GM19240 (cell line): Measurements from ENCODE around the gene AP3B1.

Experiments used
- DNase-seq: peaks from one replicate; pipeline ENCODE4 v3.0.0; 2011; ENCODE audit warnings: low spot score; ENCODE audit not compliant: insufficient read length

The AP3B1 gene, protein sequence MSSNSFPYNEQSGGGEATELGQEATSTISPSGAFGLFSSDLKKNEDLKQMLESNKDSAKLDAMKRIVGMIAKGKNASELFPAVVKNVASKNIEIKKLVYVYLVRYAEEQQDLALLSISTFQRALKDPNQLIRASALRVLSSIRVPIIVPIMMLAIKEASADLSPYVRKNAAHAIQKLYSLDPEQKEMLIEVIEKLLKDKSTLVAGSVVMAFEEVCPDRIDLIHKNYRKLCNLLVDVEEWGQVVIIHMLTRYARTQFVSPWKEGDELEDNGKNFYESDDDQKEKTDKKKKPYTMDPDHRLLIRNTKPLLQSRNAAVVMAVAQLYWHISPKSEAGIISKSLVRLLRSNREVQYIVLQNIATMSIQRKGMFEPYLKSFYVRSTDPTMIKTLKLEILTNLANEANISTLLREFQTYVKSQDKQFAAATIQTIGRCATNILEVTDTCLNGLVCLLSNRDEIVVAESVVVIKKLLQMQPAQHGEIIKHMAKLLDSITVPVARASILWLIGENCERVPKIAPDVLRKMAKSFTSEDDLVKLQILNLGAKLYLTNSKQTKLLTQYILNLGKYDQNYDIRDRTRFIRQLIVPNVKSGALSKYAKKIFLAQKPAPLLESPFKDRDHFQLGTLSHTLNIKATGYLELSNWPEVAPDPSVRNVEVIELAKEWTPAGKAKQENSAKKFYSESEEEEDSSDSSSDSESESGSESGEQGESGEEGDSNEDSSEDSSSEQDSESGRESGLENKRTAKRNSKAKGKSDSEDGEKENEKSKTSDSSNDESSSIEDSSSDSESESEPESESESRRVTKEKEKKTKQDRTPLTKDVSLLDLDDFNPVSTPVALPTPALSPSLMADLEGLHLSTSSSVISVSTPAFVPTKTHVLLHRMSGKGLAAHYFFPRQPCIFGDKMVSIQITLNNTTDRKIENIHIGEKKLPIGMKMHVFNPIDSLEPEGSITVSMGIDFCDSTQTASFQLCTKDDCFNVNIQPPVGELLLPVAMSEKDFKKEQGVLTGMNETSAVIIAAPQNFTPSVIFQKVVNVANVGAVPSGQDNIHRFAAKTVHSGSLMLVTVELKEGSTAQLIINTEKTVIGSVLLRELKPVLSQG

DNA sequence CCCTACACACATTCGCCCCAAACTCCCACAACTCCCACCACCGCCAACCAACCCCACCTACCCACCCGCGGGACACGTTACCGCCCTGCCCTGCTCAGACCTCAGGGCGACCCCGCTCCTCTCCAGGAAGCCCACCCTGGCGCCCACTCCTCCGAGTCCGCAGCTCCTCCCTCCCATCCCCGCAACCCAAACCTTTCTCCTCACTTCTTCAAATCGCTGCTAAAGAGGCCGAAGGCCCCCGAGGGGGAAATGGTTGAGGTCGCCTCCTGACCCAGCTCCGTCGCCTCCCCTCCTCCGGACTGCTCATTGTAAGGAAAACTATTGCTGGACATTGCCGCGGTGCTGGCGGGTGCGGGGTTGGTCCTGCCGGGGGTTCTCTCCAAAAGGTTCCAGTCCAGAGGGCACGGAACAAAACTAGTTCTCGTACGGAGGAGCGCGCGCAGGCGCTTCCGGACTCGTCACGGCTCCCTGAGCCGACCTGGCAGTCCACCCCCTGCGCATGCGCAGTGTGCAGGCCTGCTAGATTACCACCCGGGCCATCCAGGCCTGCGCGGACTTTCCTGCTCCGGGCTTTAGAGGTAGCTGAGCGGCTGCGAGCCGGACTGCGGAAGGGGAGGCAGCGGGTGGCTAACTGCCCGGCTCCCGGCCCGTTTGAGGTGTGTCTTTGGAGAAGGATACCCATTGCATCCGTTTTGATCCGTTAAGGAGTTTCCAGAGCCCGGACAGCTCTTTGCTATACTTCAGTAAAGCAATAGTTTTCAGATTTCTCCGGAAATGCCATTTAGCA lies at the start of gene AP3B1:
Gene AP3B1, minus strand, starts transcription at position 451 of the 787 bp plus-strand sequence. Its CDS starts 119 bp downstream, at position 332.
- DNase-seq: peak; percentile 83

DNA sequence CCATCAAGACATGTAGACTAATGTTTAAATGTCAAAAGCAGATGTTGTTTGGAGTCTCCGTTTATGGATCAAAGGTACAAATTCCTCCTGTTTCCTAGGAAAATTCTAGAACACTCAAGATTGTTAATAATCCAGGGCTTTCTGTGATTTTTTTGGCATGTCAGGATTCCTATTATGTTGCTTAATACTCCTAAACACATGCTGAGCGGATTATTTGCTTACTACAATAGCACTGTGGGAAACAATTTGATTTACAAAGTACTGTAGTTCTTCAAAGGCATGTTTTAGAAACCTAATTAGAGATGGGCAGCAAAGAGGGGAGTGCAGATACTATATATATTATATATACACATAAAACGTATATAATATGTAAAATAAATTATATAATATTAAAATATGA lies 46.9 kb upstream of the AP3B1 start:
- DNase-seq: no peak

DNA sequence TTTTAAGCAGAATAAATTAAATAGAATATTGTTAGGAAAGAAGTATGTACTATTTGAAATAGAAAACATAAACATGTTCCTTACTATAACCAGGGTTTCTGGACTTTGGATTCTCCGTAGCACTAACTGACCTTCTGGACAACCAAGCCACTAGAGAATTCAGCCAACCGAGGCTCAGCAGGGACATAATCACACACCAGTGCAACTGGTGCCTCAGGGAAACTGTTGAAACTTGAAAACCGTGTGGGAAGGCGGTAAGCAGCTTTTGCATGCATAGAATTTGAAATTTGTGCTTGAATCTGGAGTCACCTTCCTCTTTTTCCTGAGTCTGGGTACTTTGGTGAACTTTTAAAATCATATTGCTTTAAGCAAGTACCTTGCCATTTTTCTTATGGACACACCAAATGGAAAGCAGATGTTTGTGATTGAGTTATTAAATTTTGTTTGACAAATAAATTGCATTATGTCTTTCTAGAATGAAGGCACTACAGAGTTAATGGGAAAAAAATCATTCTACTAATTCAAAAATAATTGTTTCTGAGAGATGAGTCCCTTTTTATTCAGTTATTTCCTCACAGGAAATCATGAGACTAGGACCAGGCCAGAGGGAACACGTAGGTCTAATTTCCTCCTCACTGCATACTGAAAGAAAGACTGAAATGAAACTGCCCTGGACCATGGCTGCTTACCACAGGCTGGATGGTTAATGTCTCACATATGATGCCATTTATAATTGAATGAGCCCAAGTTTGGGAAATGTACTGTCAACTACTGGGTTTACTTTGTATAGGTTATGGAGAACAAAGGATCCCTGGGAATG lies 45.3 kb upstream of the AP3B1 start:
- no peak for DNase-seq

DNA sequence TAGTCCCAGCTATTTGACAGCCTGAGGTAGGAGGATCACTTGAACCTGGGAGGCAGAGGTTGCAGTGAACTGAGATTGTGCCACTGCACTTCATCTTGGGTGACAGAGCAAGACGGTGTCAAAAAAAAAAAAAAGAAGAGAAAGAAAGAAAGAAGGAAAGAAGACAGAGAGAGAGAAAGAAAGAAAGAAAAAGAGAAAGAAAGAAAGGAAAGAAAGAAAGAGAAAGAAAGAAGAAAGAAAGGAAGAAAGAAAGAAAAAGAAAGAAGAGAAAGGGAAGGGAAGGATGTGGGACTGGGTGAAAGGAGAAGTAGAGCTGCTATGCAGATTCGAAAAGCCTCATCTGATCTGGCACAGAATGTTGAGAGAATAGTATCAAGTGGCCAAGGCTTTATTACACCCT lies 42.2 kb upstream of the AP3B1 start:
- no peak for DNase-seq

DNA sequence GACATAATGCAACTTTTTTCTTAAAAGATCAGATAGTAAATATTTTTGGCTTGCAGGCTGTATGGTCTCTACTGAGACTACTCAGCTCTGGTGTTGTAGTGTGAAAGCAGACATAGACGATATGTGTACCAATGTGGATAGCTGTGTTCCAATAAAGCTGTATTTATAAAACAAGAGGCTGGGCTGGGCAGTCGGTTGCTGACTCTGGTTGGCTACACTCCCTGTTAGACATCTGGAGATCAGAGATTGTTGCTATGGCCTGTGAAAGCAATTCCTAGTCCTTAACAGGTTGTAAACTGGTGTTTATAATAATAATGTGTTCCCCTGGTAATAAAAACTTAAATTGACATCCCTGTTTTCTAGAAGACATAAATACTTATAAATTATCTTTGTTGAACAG lies 41.5 kb upstream of the AP3B1 start:
- DNase-seq: no peak

DNA sequence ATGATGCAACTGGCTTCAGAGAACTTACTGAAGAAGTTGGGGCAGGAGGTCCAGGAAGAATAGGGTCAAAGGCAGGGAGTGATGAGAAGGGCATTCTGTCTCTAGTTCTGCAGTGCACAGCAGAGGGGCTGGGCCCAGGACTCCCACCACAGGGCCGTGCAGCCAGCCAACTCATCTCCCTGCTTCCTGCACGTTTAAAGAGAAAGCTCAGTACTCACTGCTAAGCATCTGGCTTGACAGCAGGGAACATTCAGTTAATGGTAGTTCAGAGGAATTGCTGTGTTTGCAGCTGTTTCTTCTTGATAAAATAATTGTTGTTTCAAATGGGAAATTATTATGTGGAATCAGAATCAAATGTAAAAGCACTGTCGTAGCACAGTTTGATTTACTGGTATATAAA lies 40.3 kb upstream of the AP3B1 start:
- DNase-seq: no peak

DNA sequence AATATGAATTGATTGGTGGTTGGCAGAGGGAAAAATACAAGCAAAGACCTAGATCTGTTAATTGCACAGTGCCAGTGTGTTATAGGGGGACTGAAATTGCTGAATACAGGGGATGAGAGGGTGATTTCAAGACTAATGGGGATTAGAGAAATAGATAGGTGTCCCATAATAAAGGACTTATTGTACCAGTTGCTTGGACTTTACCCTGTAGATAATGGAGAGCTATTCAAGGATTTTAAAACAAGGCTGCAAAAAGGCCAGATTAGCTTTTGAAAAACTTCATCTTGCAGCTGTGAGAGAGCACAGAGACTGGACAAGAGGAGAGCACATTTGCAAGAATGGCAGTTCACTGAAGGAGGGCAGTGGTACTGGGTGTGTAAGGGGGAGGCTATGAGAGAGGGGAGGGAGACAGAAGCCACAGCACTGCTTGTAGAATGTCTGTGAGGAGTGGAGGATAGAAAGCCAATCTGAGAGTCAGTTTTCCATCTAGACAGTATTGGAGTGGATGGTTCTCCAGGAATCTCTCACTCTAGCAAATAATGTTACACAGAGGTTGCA lies 37.1 kb upstream of the AP3B1 start:
- DNase-seq: no peak

DNA sequence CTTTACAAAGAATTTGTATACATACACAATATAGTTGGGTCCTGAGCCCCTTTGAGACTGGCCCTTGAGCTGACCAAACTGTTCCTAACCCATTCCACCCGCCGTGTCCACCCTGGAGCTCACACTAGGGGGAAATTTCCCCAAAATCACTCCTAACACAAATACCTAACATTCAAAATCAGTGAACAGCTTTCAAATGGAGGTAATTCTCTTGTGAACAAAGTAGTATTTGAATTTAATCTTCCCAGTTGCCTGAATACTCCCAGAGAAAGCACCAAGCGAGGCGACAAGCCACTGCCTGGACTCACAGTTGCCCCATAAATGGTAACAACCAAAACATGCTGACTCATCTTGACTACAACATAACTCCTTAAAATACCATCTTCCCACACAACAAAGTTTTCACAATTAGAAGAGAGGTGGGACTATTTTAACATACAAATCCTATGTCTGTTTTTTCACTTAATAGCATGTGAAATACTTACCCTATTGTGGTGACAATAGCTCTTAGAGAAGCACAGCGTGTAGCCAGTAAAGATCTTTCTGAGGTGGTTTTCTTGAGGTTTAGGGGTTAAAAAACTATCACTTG lies 34.2 kb upstream of the AP3B1 start:
- DNase-seq: no peak

DNA sequence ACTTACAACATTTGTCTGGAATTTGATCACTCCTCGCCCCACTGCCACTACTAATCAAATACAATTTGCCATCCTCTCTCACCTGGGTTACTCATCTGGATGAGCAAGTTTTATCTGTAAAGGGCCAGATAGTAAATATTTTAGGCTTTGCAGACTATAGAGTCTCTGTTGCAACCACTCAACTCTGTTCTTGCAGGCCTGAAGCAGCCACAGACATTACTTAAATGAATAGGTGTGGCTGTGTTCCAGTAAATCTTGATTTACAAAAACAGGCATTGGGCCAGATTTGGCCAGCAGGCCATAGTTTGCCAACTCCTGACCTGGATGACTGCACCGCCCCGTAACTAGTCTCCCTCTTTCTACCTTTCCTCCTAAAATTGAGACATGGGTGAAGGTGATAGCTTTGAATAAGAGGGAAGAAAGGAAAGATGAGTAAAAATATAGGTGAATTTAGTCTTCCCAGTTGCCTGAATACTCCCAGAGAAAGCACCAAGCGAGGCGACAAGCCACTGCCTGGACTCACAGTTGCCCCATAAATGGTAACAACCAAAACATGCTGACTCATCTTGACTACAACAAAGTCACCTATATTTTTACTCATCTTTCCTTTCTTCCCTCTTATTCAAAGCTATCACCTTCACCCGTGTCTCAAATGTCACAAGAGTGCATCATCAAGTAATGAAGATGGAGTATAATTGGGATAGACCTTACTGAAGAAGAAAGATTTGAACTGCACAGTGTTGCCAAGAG lies 33.4 kb upstream of the AP3B1 start:
- DNase-seq: no peak

DNA sequence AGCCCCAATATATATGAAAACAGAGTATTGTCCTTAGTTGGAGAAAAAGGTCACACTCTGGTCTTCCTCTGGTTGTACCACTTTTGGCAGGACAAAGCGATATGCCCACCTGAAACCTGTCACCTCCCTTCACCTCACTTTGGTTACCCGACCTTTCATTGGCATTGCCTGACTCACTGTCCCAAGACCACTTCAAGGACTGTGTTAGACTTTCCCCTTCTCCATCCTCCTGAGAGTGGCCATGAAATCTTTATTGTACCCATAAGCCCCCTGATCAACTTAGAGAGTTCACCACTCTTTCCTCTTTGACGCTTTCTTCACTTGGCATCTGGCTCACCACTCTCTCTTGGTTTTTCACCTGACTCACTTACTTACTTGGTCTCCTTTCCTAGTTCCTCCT lies 32.4 kb upstream of the AP3B1 start:
- no peak for DNase-seq

DNA sequence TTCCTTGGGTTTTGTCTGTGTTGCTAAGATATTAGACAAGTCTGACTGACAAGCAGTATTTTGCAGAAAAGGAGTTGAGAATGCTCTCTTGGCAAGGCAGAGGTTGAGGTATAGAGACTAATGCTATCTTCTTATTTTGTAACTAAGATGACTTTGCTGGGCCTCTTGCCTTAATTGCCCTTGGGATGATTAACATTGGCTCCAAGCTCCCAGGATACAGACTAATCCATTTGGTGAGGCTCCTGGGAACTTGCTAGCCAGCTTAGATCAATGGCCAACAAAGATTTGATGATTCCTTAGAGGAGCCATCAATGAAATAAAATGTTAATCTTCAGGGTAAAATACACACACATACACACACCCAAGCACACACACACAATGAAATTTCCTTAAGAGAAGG lies 28.7 kb upstream of the AP3B1 start:
- no peak for DNase-seq

DNA sequence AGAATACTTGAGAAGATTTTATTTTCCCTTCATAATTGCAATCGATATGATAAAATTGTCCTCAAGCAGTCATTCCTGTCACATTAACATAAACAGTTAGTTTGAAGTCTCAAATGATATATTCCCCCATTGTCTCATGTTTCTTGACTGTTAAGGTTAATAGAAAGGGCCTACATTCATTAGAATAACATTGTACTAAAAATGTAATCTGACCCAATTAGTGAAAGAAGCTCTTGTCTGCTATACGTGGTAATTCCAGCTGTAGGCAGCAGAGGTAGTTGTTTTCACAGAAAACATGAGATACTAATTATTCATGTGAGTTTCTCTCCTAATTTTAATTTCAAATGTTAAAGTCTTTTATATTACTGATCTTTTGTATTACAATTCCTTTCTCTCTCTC lies 25.9 kb upstream of the AP3B1 start:
- DNase-seq: no peak

DNA sequence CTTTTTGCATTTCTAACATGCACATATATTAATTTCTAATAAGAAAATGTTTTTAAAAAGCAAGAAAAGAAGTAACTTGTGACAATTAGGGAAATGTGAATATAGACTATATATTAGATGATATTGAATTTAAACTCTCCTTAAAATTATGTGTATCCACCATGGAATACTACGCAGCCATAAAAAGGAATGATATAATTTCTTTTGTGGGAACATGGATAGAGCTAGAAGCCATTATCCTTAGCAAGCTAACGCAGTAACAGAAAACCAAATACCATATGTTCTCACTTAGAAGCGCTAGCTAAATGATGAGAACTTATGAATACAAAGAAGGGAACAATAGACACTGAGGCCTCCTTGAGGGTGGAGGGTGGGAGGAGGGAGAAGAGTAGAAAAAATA lies 23.8 kb upstream of the AP3B1 start:
- DNase-seq: no peak

DNA sequence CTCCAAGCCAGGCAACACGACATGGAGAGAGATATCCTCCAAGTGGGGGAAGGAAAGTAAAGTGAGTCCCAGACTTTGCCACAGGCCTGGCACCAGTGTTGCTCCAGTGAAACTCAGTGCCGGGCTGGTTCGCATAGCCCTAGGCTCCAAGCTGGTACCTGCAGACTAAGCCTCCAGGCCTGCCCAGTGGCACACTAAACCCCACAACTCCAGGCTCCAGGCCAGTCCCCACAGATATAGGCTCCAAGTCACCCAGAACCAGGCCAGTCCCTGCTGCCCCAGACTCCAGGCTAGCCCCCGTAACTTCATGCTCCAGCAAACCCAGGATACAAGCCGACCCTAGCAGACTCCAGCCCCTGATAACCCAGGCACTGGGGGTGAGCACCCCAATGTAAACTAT lies 23.0 kb upstream of the AP3B1 start:
- no peak for DNase-seq

DNA sequence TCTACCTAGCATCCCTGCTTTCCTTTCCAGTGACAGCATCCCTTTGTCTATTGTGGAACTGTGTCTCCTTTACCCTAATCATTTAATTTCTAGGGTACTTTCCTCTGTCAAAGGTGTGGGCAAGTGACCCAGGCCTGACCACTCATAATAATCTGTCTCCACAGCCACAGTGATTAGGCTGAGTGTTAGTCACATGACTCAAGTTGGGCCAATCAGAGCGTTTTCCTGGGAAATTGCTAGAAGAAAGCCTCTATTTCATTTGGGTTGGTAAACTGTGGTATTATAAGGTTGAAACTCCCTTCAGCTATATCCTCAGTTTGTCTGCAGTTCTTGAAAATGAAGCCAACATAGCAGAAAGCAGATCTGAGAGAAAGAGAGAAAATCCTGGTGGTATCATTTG lies 14.2 kb upstream of the AP3B1 start:
- no peak for DNase-seq

DNA sequence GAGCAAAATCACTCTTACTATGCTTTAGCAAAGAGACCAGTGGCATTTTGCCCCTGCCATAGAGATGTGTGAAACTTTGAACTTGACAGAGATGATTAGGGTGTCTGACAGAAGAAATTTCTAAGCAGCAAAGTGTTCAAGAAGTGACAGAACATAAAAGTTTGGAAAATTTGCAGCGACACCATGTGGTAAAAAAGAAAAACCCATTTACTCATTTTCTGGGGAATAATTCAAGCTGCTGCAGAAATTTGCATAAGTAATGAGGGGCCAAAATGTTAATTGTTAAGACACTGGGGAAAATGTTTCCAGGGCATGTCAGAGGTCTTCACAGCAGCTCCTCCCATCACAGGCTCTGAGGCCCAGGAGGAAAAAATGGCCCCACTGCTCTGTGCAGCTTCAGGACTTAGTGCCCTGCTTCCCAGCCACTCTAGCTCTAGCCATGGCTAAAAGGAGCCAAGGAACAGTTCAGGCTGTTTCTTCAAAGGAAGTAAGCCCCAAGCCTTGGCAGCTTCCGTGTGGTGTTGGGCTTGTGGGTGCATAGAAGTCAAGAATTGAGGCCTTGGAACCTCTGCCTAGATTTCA lies 6.1 kb upstream of the AP3B1 start:
- no peak for DNase-seq

DNA sequence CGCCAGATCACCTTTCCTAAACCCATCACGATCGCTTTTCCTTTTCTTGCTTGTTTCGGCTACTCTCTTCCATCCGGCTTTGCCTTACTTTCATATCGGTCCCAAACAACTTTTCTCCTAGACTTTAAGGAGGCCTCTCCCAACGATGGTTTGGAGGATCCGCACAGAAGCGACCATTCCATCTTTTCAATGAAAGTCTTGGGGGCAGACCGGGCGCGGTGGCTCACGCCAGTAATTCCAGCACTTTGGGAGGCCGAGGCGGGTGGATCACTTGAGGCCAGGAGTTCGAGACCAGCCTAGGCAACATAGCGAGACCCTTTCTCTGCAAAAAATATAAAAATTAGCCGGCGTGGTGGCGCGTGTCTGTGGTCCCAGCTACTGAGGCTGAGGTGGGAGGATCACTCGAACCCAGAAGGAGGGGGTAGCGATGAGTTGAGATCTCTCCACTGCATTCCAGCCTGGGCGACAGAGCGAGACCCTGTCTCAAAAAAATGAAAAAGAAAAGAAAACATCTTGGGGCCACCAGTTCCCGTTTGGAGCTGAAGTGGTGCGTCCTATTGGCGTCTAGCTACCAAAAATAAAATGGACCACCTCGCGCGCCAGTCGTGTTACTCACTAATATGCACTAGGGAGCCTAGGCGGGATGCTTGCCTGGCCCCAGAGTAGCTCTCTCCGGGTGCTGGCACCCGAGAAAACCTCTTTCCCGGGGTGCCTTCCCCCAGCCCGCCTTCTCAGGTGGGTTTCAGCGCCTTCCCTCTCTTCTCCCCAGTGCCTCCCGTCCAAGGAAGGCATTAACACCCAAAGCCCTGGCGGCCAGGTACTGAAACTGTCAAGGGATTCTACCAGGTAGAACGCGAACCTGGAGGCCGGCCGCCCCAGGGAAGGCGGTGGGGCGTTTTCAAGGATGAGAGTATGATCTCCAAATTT lies 800 bp upstream of the AP3B1 start:
- no peak for DNase-seq

DNA sequence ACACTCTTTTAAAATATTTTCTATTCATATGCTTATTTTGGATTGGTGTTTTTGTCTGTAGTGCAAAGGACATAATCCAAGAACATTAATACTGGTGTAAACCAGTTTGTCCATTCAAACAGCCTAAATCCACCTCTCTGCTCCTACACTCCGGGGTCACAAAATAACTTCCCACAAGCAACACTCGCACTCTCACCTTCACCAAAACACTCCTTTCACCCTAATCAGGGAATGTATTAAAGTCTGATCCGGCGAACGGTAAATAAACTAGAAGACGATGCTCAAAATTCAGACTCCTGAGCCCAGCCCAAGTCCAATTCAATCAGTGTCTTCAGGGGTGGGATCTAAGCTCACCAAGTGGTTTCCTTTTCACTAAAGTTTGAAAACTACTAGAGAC lies 649 bp downstream of the AP3B1 start:
- DNase-seq: no peak
